Measurements from ENCODE around the gene ZFYVE16.
A peak's percentile ranks its signal among the peaks of the same experiment; 100 is the strongest.
"Not testable (repeated sequence)": the region's sequence is repeated elsewhere in the genome, so short reads cannot be mapped to it uniquely, and the experiment has no call there.

ZFYVE16 gene

GRCh38 chr5:80411589-80412219 lies 3.8 kb downstream of the ZFYVE16 start:
- DNase-seq (ENCODE audit: low read depth), result no peak

DNA sequence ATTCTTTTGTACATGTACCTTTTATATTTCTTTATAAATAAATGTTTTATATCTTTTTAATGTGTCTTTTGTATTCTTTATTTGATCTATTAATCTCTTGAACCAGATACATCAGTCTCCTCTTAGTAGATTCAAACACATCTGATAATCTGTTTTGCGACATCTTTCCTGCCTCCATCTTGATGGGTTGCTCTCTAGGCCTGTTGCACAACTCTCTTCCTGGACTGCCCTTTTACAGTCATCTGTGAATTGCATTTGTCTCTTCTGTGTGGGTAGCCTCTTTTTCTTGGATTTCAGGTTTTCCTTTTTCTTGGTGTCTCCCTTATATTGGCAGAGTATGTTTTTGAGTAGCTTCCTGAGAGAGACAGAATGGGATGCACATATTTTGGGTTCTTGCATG lies 6.2 kb downstream of the ZFYVE16 start:
- DNase-seq (ENCODE audit: low read depth), result no peak

GRCh38 chr5:80417973-80418372 lies 10.1 kb downstream of the ZFYVE16 start:
- DNase-seq (ENCODE audit: low read depth), result no peak

- DNase-seq (ENCODE audit: low read depth), result not testable (repeated sequence)
Measured at GRCh38 chr5:80424365-80424764, 16.5 kb downstream of the ZFYVE16 start.

DNA sequence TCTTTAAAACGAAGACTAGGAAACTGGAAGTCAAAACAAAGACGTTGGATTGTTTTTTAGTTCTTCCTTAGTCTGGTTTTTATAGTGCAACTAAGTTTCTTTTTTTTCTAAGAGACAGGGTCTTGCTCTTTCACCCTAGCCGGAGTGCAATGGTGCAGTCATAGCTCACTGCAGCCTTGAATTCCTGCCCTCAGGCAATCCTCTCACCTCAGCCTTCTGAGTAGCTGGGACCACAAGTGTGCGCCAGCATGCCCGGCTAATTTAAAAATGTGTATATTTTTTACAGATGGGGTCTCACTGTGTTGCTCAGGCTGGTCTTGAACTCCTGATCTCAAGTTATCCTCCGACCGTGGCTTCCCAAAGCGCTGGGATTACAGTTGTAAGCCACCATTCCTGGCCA lies 27.6 kb downstream of the ZFYVE16 start:
- no peak for DNase-seq (ENCODE audit: low read depth)

GRCh38 chr5:80437326-80437725 lies 29.5 kb downstream of the ZFYVE16 start:
- no peak for DNase-seq (ENCODE audit: low read depth)

DNA sequence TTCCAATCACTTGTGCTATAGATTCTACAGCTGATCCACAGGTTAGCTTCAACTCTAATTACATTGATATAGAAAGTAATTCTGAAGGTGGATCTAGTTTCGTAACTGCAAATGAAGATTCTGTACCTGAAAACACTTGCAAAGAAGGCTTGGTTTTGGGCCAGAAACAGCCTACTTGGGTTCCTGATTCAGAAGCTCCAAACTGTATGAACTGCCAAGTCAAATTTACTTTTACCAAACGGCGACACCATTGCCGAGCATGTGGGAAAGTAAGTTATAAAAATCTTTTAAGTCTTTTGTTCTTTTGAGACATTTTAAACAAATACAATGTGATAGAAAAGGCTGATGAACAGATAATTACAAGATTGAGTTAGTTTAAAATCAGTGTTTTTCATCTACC lies 30.9 kb downstream of the ZFYVE16 start:
- no peak for DNase-seq (ENCODE audit: low read depth)

GRCh38 chr5:80439213-80439612 lies 31.3 kb downstream of the ZFYVE16 start:
- DNase-seq (ENCODE audit: low read depth), result no peak

GRCh38 chr5:80442742-80443141 lies 34.9 kb downstream of the ZFYVE16 start:
- DNase-seq (ENCODE audit: low read depth), result no peak

GRCh38 chr5:80453366-80453765 lies 45.5 kb downstream of the ZFYVE16 start:
- DNase-seq (ENCODE audit: low read depth), result no peak

- no peak for DNase-seq (ENCODE audit: low read depth)
Measured at GRCh38 chr5:80463269-80463668, 55.4 kb downstream of the ZFYVE16 start.

GRCh38 chr5:80466669-80467485 lies 59.0 kb downstream of the ZFYVE16 start:
- DNase-seq (ENCODE audit: low read depth), result no peak

GRCh38 chr5:80468131-80468530 lies 60.3 kb downstream of the ZFYVE16 start:
- no peak for DNase-seq (ENCODE audit: low read depth)

DNA sequence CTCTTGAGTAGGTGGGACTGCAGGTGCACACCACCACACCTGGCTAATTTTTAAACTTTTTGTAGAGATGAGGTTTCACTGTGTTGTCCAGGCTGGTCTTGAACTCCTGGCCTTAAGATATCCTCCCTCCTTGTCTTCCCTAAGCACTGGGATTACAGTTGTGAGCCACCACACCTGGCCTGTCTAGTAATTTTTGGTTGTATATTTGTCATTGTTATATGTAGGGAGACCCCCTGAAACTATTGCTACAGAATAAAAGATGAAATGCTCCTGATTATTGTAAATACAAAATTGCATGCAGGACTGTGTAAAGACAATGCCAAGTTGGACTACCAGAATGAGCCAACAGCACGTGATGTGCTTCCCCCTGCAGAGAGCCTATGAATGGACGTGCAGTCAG lies 62.8 kb downstream of the ZFYVE16 start:
- not testable (repeated sequence) for DNase-seq (ENCODE audit: low read depth)

- no peak for DNase-seq (ENCODE audit: low read depth)
Measured at GRCh38 chr5:80474929-80475328, 67.1 kb downstream of the ZFYVE16 start.

- DNase-seq (ENCODE audit: low read depth), result no peak
Measured at GRCh38 chr5:80479713-80480112, 71.8 kb downstream of the ZFYVE16 start.

GRCh38 chr5:80480354-80480753 lies 72.5 kb downstream of the ZFYVE16 start:
- DNase-seq (ENCODE audit: low read depth), result no peak

DNA sequence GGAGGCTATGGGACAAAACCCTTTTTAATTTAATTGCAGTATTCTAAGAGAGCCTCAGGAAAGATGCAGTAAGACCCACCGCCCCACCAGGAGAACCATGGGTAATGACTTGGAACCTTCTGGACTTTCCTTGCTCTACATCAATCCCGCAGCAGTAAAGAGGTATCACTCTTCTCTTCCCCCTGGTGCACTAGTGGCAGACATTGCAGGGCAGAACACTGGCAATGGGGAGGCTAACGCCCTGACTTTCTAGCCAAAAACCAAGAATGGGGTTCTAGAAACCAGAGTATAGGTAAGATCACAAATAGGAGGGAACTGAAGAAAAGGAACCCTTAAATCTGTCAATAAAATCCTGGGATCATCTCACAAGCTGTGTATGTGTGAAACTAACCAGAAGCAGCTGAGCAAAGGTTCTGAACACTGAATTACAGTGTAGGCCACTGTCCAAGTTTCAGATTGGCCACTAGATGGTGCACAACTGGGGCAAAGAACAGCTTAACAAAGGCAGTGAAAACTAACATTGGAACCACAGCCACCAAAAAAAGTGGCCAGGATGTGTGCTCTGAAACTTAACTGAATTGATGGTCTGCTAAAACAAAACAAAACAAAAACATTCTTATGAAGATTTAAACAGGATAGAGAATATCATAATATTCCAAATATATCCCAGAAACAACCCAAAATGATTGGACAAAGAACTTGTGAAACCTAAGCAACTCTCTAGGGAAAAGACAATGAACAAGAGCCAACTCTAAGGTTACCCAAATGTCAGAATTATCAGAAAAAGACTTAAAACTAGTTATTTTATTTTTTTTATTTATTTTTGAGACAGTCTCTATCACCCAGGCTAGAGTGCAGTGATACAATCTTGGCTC lies 73.4 kb downstream of the ZFYVE16 start:
- peak; percentile 40 for DNase-seq (ENCODE audit: low read depth)

DNA sequence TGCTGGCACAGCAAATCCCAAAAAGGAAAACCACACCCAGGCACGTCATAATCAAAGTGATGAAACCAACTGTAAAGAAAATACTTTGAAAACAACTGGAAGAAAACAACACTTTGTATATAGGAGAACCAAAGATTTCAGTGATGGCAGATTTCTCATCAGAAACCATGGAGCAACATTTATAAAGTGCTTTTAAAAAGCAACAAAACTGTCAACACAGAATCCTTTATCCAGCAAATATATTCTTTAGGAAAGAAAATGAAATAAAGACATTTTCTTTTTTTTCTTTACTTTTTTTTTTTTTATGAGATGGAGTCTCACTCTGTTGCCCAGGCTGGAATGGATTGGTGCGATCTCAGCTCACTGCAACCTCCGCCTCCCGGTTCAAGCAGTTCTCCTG lies 74.7 kb downstream of the ZFYVE16 start:
- no peak for DNase-seq (ENCODE audit: low read depth)

DNA sequence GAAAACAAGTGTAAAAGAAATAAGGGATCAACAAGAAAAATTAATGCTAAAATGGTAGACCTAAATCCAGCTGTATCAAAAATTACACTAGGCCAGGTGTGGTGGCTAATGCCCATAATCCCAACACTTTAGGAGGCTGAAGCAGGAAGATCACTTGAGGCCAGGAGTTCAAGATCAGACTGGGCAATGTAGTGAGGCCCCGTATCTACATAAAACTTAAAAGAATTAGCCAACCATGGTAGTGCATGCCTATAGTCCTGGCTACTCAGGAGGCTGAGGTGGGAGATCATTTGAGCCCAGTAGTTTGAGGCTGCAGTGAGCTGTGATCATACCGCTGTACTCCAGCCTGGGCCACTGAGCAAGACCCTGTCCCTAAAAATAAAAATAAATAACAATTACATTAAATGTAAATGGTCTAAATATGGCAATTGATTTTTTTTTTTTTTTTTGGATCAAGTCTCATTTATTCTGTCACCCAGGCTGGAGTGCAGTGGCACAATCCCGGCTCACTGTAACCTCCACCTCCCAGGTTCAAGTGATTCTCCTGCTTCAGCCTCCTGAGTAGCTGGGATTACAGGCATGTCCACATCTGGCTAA lies 75.9 kb downstream of the ZFYVE16 start:
- DNase-seq (ENCODE audit: low read depth), result no peak

GRCh38 chr5:80487444-80487828 lies 79.6 kb downstream of the ZFYVE16 start:
- no peak for DNase-seq (ENCODE audit: low read depth)
